ENCODE results near the gene TRIL. TPM values are rescaled to one million over a fixed set of nuclear protein-coding genes. Genes with fewer than 3 reads are reported as not detected.

TRIL gene
- total RNA-seq, 1 donor from 2014 or later: 0.16 TPM

DNA sequence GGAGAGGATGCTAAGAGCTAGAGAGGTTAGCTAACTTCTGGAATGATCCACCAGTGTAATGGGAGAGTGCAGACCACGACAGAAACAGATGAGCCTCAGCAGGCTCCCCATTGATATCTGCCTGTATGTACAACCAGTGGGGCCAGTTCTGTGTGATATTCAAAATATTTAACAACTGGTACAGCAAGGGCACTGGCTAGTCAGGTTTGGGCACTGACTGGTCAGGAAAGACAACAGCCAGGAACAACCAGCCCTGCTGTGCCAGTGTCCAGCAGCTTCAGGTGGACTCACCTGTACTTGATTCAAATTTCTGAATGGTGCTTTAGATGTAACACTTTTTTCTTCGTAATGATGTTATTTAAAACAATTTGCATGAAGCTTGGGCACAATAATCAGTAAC lies 5.9 kb upstream of the TRIL start:
- Mint-ChIP-seq H3K36me3 (ENCODE audit: low read depth) (no peaks in the 10 kb centered on the region), H3K4me1 (no peaks in the 10 kb centered on the region), H3K4me3 (no peak overlapping the region), H3K27me3 (peaks cover 14% of the 10 kb centered on the region), H3K27ac (no peak overlapping the region), H3K9me3 (no peaks in the 10 kb centered on the region)
- intact Hi-C loops (cut with micrococcal nuclease): no loop called here
- peak; percentile 10 for DNase-seq

DNA sequence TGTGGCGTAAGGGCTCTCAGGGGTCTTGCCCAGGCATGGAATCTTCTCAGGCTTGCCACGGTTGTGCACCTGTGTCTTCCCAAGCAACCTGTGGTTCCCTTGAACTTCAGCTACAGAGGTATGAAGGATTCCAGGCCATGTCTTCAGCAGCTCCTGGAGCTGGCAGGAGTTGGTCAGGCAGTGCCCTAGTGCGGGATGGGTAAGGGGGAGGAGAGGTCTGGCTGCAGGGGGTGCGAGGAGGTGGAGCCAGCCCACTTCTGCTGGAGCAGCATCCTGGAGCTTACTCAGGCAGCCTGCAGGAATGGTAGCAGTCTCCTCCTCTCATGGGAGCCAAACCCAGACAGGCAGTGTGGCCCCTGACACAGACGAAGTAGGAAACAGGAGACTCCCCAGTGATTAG lies 3.8 kb upstream of the TRIL start:
- peak; percentile 30 for DNase-seq
- Mint-ChIP-seq H3K4me1 (peaks cover 2% of the 10 kb centered on the region), H3K27me3 (peaks cover 30% of the 10 kb centered on the region), H3K9me3 (no peaks in the 10 kb centered on the region), H3K4me3 (no peak overlapping the region), H3K27ac (no peak overlapping the region), H3K36me3 (ENCODE audit: low read depth) (no peaks in the 10 kb centered on the region)
- intact Hi-C loops (cut with micrococcal nuclease): no loop called here

- H3K27ac Mint-ChIP-seq: no peak overlapping the region
- peaks cover 4% of the 10 kb centered on the region for H3K4me1 Mint-ChIP-seq
- no peak overlapping the region for H3K4me3 Mint-ChIP-seq
- no peaks in the 10 kb centered on the region for H3K36me3 Mint-ChIP-seq (ENCODE audit: low read depth)
- H3K9me3 Mint-ChIP-seq: no peaks in the 10 kb centered on the region
- H3K27me3 Mint-ChIP-seq: peaks cover 32% of the 10 kb centered on the region
- intact Hi-C loops (cut with micrococcal nuclease): no loop called here
- DNase-seq: no peak
Measured at GRCh38 chr7:28960071-28960840, 2.1 kb upstream of the TRIL start.

DNA sequence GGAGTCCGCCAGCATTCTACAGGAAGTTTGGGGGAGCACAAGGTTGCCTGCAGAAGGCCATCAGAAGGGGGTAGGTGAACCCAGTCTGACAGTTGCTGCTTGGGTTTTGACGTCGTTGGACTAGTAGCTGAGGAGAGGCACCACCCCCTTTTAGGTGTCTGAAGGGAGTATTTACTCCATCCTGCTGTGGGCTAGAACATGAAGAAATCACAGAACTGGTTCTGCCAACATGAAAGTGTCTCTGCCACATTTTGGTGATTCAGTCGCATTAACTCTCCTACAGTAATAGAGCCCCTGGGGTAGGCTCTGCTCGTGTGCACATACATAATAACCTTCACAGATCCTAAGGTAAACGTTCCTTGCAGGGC lies 834 bp upstream of the TRIL start:
- peaks cover 4% of the 10 kb centered on the region for H3K4me1 Mint-ChIP-seq
- no peaks in the 10 kb centered on the region for H3K9me3 Mint-ChIP-seq
- DNase-seq: no peak
- no peak overlapping the region for H3K27ac Mint-ChIP-seq
- H3K4me3 Mint-ChIP-seq: no peak overlapping the region
- H3K36me3 Mint-ChIP-seq (ENCODE audit: low read depth): no peaks in the 10 kb centered on the region
- intact Hi-C loops (cut with micrococcal nuclease): loop anchor here (5.0 to 10.0 kb wide), 5 partner anchors 78 to 1717 kb away; partner anchors contain the start of genes CHN2 and EVX1
- peaks cover 43% of the 10 kb centered on the region for H3K27me3 Mint-ChIP-seq

DNA sequence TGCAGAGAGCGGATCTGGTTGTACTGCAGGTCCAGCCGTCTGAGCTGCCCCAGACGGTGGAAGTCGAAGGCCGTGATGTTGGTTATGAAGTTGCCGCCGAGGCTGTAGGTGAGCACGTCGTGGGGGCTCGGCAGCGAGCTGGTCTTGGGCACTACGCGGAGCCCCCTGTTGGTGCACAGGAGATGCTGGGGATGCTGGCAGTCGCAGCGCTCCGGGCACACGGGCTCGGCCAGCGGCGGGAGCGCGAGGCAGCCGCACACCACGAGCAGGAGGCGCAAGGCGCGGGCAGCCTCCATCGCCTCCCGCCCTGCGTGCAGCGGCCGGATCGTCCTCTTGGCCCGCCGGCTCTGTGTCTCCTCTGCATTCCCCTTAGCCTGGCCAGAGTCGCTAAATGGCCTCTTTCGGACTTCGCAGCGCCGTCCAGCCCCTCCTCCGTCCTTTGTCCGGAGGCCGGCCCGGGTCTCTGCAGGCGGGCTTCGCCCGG lies 337 bp downstream of the TRIL start:
- no peaks in the 10 kb centered on the region for H3K9me3 Mint-ChIP-seq
- intact Hi-C loops (cut with micrococcal nuclease): loop anchor here (5.0 to 10.0 kb wide), 5 partner anchors 80 to 1715 kb away; partner anchors contain the start of genes CHN2 and EVX1
- H3K4me3 Mint-ChIP-seq: no peak overlapping the region
- peaks cover 4% of the 10 kb centered on the region for H3K4me1 Mint-ChIP-seq
- H3K27ac Mint-ChIP-seq: no peak overlapping the region
- H3K36me3 Mint-ChIP-seq (ENCODE audit: low read depth): no peaks in the 10 kb centered on the region
- peak; percentile 49 for DNase-seq
- H3K27me3 Mint-ChIP-seq: peaks cover 54% of the 10 kb centered on the region

- intact Hi-C loops (cut with micrococcal nuclease): loop anchor here (5.0 to 10.0 kb wide), 5 partner anchors 80 to 1715 kb away; partner anchors contain the start of genes CHN2 and EVX1
- Mint-ChIP-seq H3K9me3 (no peaks in the 10 kb centered on the region), H3K4me3 (no peak overlapping the region), H3K27me3 (peaks cover 60% of the 10 kb centered on the region), H3K36me3 (ENCODE audit: low read depth) (no peaks in the 10 kb centered on the region), H3K4me1 (peaks cover 4% of the 10 kb centered on the region), H3K27ac (no peak overlapping the region)
- peak; percentile 59 for DNase-seq
Measured at GRCh38 chr7:28957064-28957750, 923 bp downstream of the TRIL start.

- Mint-ChIP-seq H3K4me1 (peaks cover 4% of the 10 kb centered on the region), H3K4me3 (no peak overlapping the region), H3K36me3 (ENCODE audit: low read depth) (no peaks in the 10 kb centered on the region), H3K27me3 (peaks cover 63% of the 10 kb centered on the region), H3K27ac (no peak overlapping the region), H3K9me3 (no peaks in the 10 kb centered on the region)
- intact Hi-C loops (cut with micrococcal nuclease): loop anchor here (1.0 to 10.0 kb wide), 6 partner anchors 81 to 1714 kb away; partner anchors contain the start of genes CHN2 and EVX1
- DNase-seq: peak; percentile 57
Measured at GRCh38 chr7:28956608-28957063, 1.5 kb downstream of the TRIL start.

DNA sequence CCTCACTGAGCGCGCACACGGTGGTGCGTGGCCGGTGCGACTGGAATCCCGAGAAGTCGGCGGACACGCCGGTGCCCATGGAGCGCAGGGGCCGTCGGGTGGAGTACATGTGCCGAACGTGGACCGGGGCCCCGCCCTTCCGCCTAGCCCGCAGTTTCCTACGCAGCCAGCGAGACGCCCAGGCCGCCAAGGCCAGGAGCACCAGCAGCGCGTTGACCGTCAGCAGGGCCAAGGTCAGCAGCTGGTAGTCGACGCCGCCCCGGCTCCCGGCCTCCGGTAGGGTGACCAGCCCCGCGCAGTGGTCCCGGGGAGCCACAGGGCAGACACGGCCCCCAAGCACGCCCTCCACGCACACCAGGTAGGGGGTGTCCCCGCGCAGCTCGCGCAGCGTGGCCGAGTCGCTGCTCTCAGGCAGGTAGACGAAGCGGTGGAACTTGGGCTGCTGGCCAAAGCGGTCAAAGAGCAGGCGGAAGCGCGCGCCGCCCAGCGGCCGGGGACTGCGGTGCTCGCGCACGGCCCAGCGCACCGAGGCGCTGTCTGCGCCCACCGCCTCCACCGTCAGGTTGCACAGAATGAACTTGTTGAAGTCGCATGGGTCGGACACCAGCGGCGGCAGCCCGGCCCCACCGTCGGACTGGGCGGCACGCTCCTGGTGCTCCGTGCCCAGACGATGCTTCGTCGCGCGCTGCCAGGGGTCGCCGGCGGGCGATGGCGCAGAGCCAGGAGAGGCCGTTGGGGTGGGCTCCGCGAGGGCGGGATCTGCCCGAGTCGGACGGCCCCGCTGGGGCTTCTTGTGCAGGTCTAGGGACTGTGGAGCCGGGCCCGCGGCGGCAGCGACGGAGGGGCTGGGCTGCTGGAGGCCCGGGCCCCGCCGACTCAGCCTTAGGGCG lies 2.2 kb downstream of the TRIL start:
- no peaks in the 10 kb centered on the region for H3K36me3 Mint-ChIP-seq (ENCODE audit: low read depth)
- H3K4me1 Mint-ChIP-seq: peaks cover 4% of the 10 kb centered on the region
- no peak overlapping the region for H3K4me3 Mint-ChIP-seq
- H3K27me3 Mint-ChIP-seq: peaks cover 68% of the 10 kb centered on the region
- H3K27ac Mint-ChIP-seq: no peak overlapping the region
- DNase-seq: peak; percentile 62
- no peaks in the 10 kb centered on the region for H3K9me3 Mint-ChIP-seq
- intact Hi-C loops (cut with micrococcal nuclease): loop anchor here (1.0 to 10.0 kb wide), 6 partner anchors 81 to 1714 kb away; partner anchors contain the start of genes CHN2 and EVX1

DNA sequence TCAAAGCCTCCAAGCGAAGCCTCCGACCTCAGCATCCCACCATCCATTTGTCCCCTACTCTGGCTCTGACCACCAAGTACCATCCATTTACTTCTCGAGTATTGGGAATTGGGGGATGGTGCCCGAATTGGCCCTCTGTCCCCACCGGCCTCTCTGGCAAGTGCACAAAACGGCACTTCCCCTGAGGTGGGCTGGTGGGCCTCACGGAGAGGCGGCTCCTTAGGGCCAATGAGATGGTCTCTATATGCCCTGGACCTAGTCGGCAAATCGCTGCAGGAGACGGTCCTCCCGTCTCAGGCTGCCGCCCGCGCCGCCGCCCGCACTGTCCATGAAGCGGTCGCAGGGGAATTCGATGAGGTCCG lies 2.8 kb downstream of the TRIL start:
- Mint-ChIP-seq H3K4me3 (no peak overlapping the region), H3K27me3 (peaks cover 68% of the 10 kb centered on the region), H3K9me3 (no peaks in the 10 kb centered on the region), H3K4me1 (peaks cover 4% of the 10 kb centered on the region), H3K36me3 (ENCODE audit: low read depth) (no peaks in the 10 kb centered on the region), H3K27ac (no peak overlapping the region)
- peak; percentile 53 for DNase-seq
- intact Hi-C loops (cut with micrococcal nuclease): loop anchor here (5.0 to 10.0 kb wide), 5 partner anchors 82 to 1713 kb away; partner anchors contain the start of genes CHN2 and EVX1

- H3K27me3 Mint-ChIP-seq: peaks cover 65% of the 10 kb centered on the region
- no peaks in the 10 kb centered on the region for H3K36me3 Mint-ChIP-seq (ENCODE audit: low read depth)
- intact Hi-C loops (cut with micrococcal nuclease): loop anchor here (5.0 to 10.0 kb wide), 5 partner anchors 82 to 1713 kb away; partner anchors contain the start of genes CHN2 and EVX1
Measured at GRCh38 chr7:28954946-28955345, 3.2 kb downstream of the TRIL start.

GRCh38 chr7:28954471-28954870 lies 3.7 kb downstream of the TRIL start:
- no peaks in the 10 kb centered on the region for H3K36me3 Mint-ChIP-seq (ENCODE audit: low read depth)
- intact Hi-C loops (cut with micrococcal nuclease): loop anchor here (10.0 kb wide), 1 partner anchor 240 kb away; the partner anchor contains the start of gene CHN2
- no peak overlapping the region for H3K27ac Mint-ChIP-seq
- no peaks in the 10 kb centered on the region for H3K9me3 Mint-ChIP-seq
- no peak for DNase-seq
- H3K27me3 Mint-ChIP-seq: peaks cover 61% of the 10 kb centered on the region
- no peak overlapping the region for H3K4me3 Mint-ChIP-seq
- H3K4me1 Mint-ChIP-seq: peaks cover 4% of the 10 kb centered on the region

More at GRCh38 chr7:28954946-28955345, 3.2 kb downstream of the TRIL start:
- H3K27ac Mint-ChIP-seq: no peak overlapping the region
- DNase-seq: no peak
- H3K4me1 Mint-ChIP-seq: peaks cover 4% of the 10 kb centered on the region
- H3K4me3 Mint-ChIP-seq: no peak overlapping the region
- no peaks in the 10 kb centered on the region for H3K9me3 Mint-ChIP-seq

DNA sequence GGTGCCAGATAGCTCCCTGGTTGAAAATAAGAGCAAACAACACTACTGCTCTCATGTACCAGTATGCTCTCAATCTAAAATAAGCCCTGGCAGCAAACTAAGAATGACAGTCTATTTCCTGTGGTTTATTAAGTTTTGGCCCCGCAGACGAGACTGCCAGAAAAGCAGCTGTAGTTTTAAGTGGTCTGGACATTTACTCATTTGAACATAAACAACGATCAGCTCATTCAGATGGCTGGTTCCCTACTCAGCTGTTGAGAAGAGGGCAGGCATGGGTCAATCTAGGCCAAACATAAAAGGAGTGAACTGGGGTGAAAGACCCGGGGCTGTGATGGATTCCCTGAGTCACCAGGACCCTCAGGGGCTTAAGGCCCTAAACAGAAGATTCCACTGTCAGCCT lies 4.5 kb downstream of the TRIL start:
- Mint-ChIP-seq H3K36me3 (ENCODE audit: low read depth) (no peaks in the 10 kb centered on the region), H3K4me1 (peaks cover 4% of the 10 kb centered on the region), H3K27ac (no peak overlapping the region), H3K27me3 (peaks cover 53% of the 10 kb centered on the region), H3K4me3 (no peak overlapping the region), H3K9me3 (no peaks in the 10 kb centered on the region)
- DNase-seq: no peak
- intact Hi-C loops (cut with micrococcal nuclease): loop anchor here (10.0 kb wide), 1 partner anchor 241 kb away; the partner anchor contains the start of gene CHN2

DNA sequence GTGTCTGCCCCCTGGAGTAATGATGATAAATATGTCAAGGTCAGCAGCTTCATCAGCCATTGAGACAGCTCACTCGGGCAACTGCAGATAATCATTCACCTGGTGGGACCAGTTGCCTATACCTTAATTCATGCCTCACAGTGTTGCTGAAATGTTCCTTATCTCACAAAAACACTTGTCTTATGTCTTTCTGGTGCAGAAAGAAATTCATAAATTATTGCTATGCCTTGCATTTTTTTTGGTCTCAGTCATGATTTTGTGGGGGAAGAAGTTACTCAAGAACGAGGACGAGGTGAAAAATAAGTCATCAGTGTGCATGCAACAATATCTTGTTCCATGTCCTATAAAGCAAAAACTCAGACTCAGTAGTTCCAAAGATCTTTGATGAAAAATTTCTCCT lies 16.0 kb downstream of the TRIL start:
- H3K4me3 Mint-ChIP-seq: no peak overlapping the region
- intact Hi-C loops (cut with micrococcal nuclease): no loop called here
- peaks cover 15% of the 10 kb centered on the region for H3K27me3 Mint-ChIP-seq
- DNase-seq: no peak
- no peaks in the 10 kb centered on the region for H3K36me3 Mint-ChIP-seq (ENCODE audit: low read depth)
- no peaks in the 10 kb centered on the region for H3K4me1 Mint-ChIP-seq
- H3K27ac Mint-ChIP-seq: no peak overlapping the region
- no peaks in the 10 kb centered on the region for H3K9me3 Mint-ChIP-seq

Data from activated CD4-positive, alpha-beta T cell treated with anti-CD3 and anti-CD28 coated beads, Interleukin-2, amount 10 ng/mL, durations not matched to agents 24 days and 14 days (primary cell).